T-helper 1 cell treated with Interleukin-12 subunit alpha and Interleukin-12 subunit beta and Interleukin-4 antibody, amounts not matched to agents 30 μg/mL and 1 μg/mL, for 36 hours (primary cell): ENCODE measurements around the gene TM6SF1.

Source experiments
- H3K27ac Mint-ChIP-seq: one replicate; pipeline ENCODE4 v1.8.0; 2021; ENCODE audit warnings: mild to moderate bottlenecking, mixed read lengths
- H3K27me3 Mint-ChIP-seq: one replicate; pipeline ENCODE4 v1.8.0; 2021; ENCODE audit warnings: low read depth, mixed read lengths
- H3K36me3 Mint-ChIP-seq: one replicate; pipeline ENCODE4 v1.8.0; 2021; ENCODE audit warnings: low read depth, mixed read lengths
- H3K4me1 Mint-ChIP-seq: one replicate; pipeline ENCODE4 v1.8.0; 2021; ENCODE audit warnings: low read depth, mixed read lengths
- H3K4me3 Mint-ChIP-seq: one replicate; pipeline ENCODE4 v1.8.0; 2021; ENCODE audit warnings: mild to moderate bottlenecking, moderate library complexity, mixed read lengths
- H3K9me3 Mint-ChIP-seq: one replicate; pipeline ENCODE4 v1.8.0; 2021; ENCODE audit warnings: mixed read lengths

The TM6SF1 gene

GRCh38 chr15:83102346-83102745 lies 5.1 kb upstream of the TM6SF1 start:
- Mint-ChIP-seq H3K27me3 (peaks cover 74% of the 10 kb centered on the region), H3K4me3 (no peak overlapping the region), H3K36me3 (no peaks in the 10 kb centered on the region), H3K9me3 (peaks cover 9% of the 10 kb centered on the region), H3K4me1 (peaks cover 8% of the 10 kb centered on the region), H3K27ac (no peak overlapping the region)

DNA sequence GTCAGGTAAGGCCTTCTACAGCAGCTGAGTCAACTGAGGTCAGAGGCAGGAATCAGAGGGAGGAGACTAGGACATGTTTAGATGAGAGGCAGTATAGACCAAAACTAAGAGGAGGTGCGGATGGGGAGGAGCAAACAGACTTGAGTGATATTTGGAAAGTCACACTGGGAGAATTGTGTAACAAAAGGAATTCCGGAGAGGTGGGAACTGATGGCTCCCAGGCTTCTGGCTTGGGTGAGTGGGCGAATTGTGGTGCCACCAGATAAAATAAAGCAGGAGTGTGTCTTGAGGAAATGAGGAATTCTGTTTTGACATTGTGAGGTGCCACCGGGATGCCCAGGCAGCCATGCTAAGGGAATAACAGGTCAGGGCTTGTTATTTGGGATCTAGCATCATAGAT lies 3.3 kb upstream of the TM6SF1 start:
- Mint-ChIP-seq H3K4me3 (no peak overlapping the region), H3K27ac (no peak overlapping the region), H3K27me3 (peaks cover 57% of the 10 kb centered on the region)

DNA sequence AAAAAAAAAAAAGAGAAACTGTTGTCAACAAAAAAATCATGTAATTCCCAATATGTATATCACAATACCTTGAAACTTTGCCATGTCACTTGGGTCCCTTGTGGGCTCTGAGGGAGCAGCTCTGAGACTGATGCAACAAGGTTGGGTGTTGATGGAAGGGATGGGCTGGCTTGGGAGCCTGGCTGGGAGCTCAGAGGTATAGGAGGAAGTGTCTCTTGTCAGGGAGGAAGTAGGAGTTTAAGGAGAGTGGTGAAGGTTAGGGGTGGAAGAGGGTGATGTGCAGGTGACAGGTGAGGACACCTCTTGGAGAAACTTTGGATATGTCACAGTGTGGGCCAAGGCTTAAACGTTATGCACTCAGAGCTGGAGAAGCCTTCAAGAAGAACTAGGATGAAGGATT lies 2.0 kb upstream of the TM6SF1 start:
- Mint-ChIP-seq H3K4me3 (peak overlapping the region; percentile 77), H3K27me3 (peaks cover 46% of the 10 kb centered on the region), H3K4me1 (peaks cover 30% of the 10 kb centered on the region), H3K36me3 (peaks cover 13% of the 10 kb centered on the region), H3K27ac (peak overlapping the region; percentile 50), H3K9me3 (no peaks in the 10 kb centered on the region)

More for the DNA sequence above, 3.3 kb upstream of the TM6SF1 start:
- Mint-ChIP-seq H3K4me1 (peaks cover 20% of the 10 kb centered on the region), H3K36me3 (peaks cover 6% of the 10 kb centered on the region), H3K9me3 (no peaks in the 10 kb centered on the region)

GRCh38 chr15:83107841-83108181 lies 366 bp downstream of the TM6SF1 start:
- Mint-ChIP-seq H3K4me3 (peak overlapping the region; percentile 95), H3K27me3 (peaks cover 24% of the 10 kb centered on the region), H3K9me3 (no peaks in the 10 kb centered on the region), H3K27ac (peak overlapping the region; percentile 92), H3K4me1 (peaks cover 41% of the 10 kb centered on the region), H3K36me3 (peaks cover 25% of the 10 kb centered on the region)

- Mint-ChIP-seq H3K27ac (peak overlapping the region; percentile 92), H3K4me3 (peak overlapping the region; percentile 95), H3K4me1 (peaks cover 42% of the 10 kb centered on the region), H3K27me3 (peaks cover 24% of the 10 kb centered on the region), H3K36me3 (peaks cover 29% of the 10 kb centered on the region), H3K9me3 (no peaks in the 10 kb centered on the region)
Observed at GRCh38 chr15:83108266-83109219, 1.1 kb downstream of the TM6SF1 start.

DNA sequence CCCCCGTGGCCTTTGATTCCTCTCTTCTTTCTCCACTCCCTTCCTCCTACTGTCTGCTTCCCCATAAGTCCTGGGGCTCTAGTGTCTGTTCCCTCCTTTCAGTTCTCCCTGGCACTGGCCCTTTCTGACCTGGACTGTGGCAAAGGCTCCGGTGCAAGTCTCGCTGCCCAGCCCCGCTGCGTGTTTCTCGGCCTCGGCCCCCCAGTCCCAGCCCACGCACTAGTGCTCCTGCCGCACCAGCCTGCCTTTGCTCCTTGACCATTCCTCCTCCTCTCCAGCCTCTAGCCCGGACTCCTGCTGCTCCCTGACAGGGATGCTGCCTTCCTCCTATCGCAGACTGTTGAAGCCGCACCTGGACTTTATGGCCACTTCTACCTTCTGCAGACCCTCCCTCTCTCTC lies 2.1 kb downstream of the TM6SF1 start:
- H3K27me3 Mint-ChIP-seq: peaks cover 16% of the 10 kb centered on the region
- peak overlapping the region; percentile 30 for H3K4me3 Mint-ChIP-seq
- no peaks in the 10 kb centered on the region for H3K9me3 Mint-ChIP-seq
- H3K4me1 Mint-ChIP-seq: peaks cover 42% of the 10 kb centered on the region
- no peak overlapping the region for H3K27ac Mint-ChIP-seq
- H3K36me3 Mint-ChIP-seq: peaks cover 34% of the 10 kb centered on the region

GRCh38 chr15:83110381-83110780 lies 2.9 kb downstream of the TM6SF1 start:
- no peak overlapping the region for H3K27ac Mint-ChIP-seq
- H3K36me3 Mint-ChIP-seq: peaks cover 41% of the 10 kb centered on the region
- H3K9me3 Mint-ChIP-seq: no peaks in the 10 kb centered on the region
- H3K27me3 Mint-ChIP-seq: peaks cover 10% of the 10 kb centered on the region
- peak overlapping the region; percentile 30 for H3K4me3 Mint-ChIP-seq
- H3K4me1 Mint-ChIP-seq: peaks cover 42% of the 10 kb centered on the region

DNA sequence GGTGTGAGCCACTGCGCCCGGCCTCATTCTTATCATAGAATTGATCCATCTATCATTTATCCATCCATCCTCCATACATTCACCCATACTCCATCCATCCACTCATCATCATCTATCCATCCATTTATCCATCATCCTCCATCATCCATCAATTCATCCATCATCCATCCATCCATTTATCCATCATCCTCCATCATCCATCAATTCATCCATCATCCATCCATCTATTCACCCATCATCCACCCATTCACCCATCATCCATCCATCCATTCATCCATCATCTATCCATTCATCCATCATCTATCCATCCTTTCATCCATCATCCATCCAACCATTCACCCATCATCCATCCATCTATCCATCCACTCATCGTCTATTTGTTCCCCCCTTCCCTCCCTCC lies 3.7 kb downstream of the TM6SF1 start:
- H3K27ac Mint-ChIP-seq: peak overlapping the region; percentile 14
- H3K36me3 Mint-ChIP-seq: peaks cover 47% of the 10 kb centered on the region
- H3K9me3 Mint-ChIP-seq: no peaks in the 10 kb centered on the region
- H3K4me1 Mint-ChIP-seq: peaks cover 39% of the 10 kb centered on the region
- no peak overlapping the region for H3K4me3 Mint-ChIP-seq
- H3K27me3 Mint-ChIP-seq: peaks cover 7% of the 10 kb centered on the region

DNA sequence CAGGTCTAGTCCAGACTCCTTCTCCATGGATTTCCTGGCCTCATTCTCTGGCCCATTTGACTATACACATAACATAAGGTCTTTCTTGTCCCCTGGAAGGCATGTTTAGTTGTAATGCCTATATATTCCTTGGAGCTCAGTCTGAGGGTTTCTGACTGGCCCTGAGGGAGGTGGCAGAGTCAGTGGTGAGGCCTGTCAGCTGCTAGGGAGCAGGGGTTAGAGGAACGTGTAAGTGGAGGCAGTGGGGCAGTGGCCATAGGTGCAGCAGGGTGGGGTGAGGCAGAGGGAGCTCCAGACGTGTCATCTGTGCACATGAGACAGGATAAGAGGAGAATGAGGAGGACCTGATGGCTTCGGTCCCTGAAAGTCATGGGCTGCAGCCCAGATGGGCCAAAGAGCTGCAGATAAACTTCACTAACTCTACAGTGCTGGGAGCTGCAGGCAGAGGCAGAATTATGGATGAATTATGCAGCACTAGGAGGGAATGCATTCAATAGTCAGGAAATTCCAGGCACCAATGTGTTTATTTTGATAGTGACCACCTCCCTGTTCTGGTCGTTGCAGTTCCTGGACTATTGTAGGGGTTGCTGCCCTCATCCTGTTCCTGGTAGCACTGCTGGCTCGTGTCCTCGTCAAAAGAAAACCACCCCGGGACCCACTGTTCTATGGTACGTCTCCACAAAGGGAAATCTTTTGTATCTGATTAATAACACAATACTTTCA lies 4.9 kb downstream of the TM6SF1 start:
- no peak overlapping the region for H3K27ac Mint-ChIP-seq
- no peak overlapping the region for H3K4me3 Mint-ChIP-seq
- H3K27me3 Mint-ChIP-seq: no peaks in the 10 kb centered on the region
- no peaks in the 10 kb centered on the region for H3K9me3 Mint-ChIP-seq
- H3K36me3 Mint-ChIP-seq: peaks cover 47% of the 10 kb centered on the region
- peaks cover 34% of the 10 kb centered on the region for H3K4me1 Mint-ChIP-seq

DNA sequence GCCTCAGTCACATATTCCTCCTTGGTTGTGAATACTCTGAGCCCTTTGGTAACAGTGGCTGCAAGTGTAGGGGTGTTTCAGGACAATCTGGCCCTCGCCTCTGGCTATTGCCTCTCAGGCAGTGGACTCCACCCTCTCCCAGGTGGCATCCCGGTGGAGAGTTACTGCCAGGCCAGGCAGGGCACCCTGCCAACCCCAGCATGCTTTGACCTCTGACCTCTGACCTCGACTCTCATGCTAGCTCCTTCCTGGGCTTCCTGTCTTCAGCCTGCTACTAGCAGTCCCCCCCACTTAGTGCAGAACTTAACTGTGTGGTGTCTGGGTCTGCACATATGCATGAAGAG lies 5.5 kb downstream of the TM6SF1 start:
- Mint-ChIP-seq H3K27ac (no peak overlapping the region), H3K4me1 (peaks cover 34% of the 10 kb centered on the region), H3K9me3 (no peaks in the 10 kb centered on the region), H3K27me3 (no peaks in the 10 kb centered on the region), H3K4me3 (no peak overlapping the region), H3K36me3 (peaks cover 47% of the 10 kb centered on the region)

DNA sequence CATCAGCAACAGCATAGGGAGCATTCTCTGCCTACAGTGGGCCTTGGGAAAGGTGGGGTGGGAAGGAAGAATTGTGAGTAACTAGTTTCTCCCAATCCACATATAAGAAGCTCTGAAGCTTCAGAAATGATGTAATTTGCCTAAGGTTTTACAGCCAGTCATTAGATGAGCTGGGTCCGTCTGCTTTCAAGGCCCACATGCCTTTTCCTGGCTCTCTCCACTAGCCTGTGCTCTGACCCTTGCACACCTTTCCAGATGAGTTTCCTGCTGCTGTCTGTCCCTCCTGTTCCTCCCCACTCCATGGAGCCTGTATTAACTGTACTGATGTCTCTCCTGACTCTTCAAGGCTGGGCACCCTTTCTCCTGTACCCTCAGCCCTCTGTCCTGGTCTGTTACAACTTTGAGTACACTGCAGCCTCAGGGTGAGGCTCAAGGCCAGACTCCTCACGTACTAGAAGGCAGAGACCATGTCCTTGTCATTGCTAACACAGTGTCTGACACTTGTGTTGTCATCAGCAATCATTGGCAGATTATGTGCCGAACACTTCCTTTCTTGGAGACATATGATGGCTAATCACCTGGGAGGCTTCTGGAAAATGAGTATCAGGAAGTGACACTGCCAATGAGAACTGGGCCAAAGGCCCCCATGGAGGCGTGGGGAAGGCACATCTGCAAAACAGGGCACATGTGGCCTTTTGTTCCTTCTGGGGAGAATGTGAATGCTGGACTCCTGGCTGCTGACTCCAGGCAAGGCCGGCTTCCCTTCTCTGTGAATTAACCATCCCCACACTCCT lies 6.6 kb downstream of the TM6SF1 start:
- Mint-ChIP-seq H3K27me3 (no peaks in the 10 kb centered on the region), H3K36me3 (peaks cover 41% of the 10 kb centered on the region), H3K4me3 (no peak overlapping the region), H3K9me3 (no peaks in the 10 kb centered on the region), H3K4me1 (peaks cover 23% of the 10 kb centered on the region), H3K27ac (no peak overlapping the region)

- H3K27me3 Mint-ChIP-seq: no peaks in the 10 kb centered on the region
- H3K27ac Mint-ChIP-seq: no peak overlapping the region
- H3K9me3 Mint-ChIP-seq: no peaks in the 10 kb centered on the region
- H3K36me3 Mint-ChIP-seq: peaks cover 38% of the 10 kb centered on the region
- H3K4me1 Mint-ChIP-seq: peaks cover 15% of the 10 kb centered on the region
- no peak overlapping the region for H3K4me3 Mint-ChIP-seq
Observed at GRCh38 chr15:83114856-83115255, 7.4 kb downstream of the TM6SF1 start.

DNA sequence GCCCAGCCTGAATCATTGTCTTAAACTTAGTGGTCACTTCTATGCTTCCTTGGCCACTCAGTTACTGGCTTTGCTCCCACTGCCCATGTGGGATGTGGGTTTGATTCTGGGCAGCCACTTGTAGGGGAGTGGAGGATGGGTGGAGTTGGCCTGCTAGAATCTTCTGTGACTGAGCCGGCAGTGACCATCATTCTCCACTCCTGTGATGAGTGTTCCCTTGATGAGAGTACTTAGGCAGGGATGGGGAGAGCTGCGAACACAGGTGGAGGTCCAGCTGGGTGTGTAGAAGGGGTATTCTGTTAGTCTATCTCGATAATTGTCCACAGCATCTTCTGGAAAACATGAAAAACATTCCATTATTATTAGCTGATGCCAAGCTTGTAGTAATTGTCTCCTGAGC lies 8.0 kb downstream of the TM6SF1 start:
- Mint-ChIP-seq H3K27ac (peak overlapping the region; percentile 6), H3K36me3 (peaks cover 39% of the 10 kb centered on the region), H3K4me3 (no peak overlapping the region), H3K4me1 (peaks cover 12% of the 10 kb centered on the region), H3K27me3 (no peaks in the 10 kb centered on the region), H3K9me3 (no peaks in the 10 kb centered on the region)

- H3K27ac Mint-ChIP-seq: no peak overlapping the region
- no peak overlapping the region for H3K4me3 Mint-ChIP-seq
- H3K27me3 Mint-ChIP-seq: no peaks in the 10 kb centered on the region
- no peaks in the 10 kb centered on the region for H3K9me3 Mint-ChIP-seq
- peaks cover 12% of the 10 kb centered on the region for H3K4me1 Mint-ChIP-seq
- H3K36me3 Mint-ChIP-seq: peaks cover 41% of the 10 kb centered on the region
Observed at GRCh38 chr15:83115831-83116565, 8.6 kb downstream of the TM6SF1 start.
